Inferior parietal cortex (tissue), 1 donor: ENCODE data around the gene GNG12.
A peak's percentile ranks its signal among the peaks of the same experiment; 100 is the strongest.
"Not testable (repeated sequence)": the region's sequence is repeated elsewhere in the genome, so short reads cannot be mapped to it uniquely, and the experiment has no call there.

ENCODE experiments used
- DNase-seq: peaks from one replicate; pipeline ENCODE4 v3.0.0-alpha.2; 2016; ENCODE audit errors: extremely low spot score

GNG12 gene

GRCh38 chr1:67683316-67683715 is 150.0 kb downstream of the GNG12 start:
- DNase-seq = peak; percentile 62

DNA sequence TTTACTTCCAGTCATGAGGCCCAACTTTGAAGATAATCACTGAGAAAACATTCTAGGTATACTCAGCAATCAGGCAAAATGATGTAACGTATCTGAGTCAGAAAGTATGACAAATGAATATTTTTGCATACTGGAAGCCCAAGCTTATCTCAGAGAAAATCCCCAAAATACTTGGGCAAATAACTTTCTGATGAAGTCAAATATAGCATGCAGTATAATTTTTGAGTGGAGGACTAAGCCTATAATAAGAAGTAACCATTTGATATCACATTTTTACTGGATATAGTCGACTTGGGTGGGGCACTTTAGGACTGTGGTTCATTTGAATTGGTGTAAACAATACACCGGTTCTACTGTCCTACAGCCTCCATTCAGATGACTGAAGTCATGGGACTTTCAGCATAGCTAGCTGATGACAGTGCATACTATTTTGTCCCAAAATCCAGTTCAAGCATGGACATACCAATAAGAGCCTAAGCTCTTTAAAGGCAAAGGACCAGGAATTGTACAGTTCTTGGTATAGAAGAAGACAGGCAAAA is 150.5 kb downstream of the GNG12 start:
- peak; percentile 32 for DNase-seq

GRCh38 chr1:67680486-67680885 is 152.8 kb downstream of the GNG12 start:
- no peak for DNase-seq

- no peak for DNase-seq
Measured at GRCh38 chr1:67679691-67680090, 153.6 kb downstream of the GNG12 start.

- DNase-seq = no peak
Measured at GRCh38 chr1:67677930-67678329, 155.3 kb downstream of the GNG12 start.

DNA sequence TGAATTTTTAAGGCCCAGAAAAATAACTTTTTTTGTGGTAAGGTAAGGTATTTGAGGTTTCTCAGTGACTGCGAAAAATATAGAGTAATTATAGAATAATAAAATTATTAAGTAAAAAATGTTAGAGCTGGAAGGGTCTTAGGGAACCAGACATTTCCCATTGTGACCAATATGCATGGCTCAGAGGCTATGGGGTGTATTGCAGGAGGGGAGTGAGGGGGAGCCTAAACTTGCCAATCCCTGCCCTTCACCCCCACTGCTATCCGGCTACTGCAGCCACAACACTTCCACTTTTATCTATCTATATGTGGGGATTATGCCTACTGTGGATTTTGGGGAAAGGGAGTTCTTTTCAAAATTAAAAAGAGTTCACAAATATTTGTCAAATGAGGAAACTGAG is 155.9 kb downstream of the GNG12 start:
- DNase-seq = no peak

- no peak for DNase-seq
Measured at GRCh38 chr1:67676946-67677345, 156.3 kb downstream of the GNG12 start.

- no peak for DNase-seq
Measured at GRCh38 chr1:67676287-67676686, 157.0 kb downstream of the GNG12 start.

GRCh38 chr1:67675800-67676199 is 157.5 kb downstream of the GNG12 start:
- DNase-seq = no peak

GRCh38 chr1:67674260-67675011 is 158.8 kb downstream of the GNG12 start:
- DNase-seq = no peak

- DNase-seq = no peak
Measured at GRCh38 chr1:67673468-67674201, 159.6 kb downstream of the GNG12 start.

DNA sequence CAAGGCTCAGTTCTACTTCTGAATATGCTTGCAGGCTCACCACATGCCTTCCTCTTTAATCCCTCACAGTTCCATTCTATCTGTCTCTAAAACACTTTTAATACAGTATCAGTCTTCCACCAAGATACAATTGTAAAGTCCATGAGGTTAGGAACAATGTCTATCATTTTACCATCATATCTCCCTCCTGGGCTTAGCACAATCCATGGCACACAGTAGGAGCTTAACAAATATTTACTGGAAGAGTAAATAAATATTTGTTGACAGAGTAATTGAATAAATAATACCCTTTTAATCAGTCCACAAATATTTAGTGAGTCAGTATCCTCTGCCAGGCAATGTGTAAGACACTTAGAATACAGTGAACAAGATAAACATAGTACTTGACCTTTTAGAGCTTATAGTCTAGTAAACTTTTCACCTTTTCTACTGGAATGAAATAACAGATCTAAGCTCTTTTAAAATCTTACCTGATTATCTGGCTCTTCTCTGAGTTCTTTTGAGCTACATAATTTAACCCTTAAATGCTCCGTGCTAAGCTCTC is 160.9 kb downstream of the GNG12 start:
- no peak for DNase-seq

- DNase-seq = no peak
Measured at GRCh38 chr1:67668660-67669059, 164.6 kb downstream of the GNG12 start.

DNA sequence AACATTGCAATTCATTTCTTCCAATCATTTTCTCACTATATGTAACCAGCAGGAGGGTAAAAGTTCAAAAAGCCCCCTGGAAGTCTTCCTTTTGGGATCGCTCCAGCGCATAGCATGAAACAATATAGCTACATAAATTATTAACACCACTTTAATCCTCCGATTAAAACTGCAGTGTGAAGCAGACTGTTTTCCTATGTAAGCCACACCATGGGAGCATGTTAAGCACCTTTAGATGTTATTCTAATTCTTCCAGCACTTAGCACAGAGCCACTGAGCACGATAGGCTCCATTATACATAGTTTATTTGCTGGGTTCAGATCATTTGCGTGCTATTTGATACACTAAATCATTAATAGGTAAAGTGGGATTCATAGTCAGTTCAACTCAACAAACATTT is 166.6 kb downstream of the GNG12 start:
- no peak for DNase-seq

DNA sequence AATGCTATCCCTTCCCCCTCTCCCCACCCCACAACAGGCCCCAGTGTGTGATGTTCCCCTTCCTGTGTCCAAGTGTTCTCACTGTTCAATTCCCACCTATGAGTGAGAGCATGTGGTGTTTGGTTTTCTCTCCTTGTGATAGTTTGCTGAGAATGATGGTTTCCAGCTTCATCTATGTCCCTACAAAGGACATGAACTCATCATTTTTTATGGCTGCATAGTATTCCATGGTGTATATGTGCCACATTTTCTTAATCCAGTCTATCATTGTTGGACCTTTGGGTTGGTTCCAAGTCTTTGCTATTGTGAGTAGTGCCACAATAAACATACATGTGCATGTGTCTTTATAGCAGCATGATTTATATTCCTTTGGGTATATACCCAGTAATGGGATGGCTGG is 168.0 kb downstream of the GNG12 start:
- not testable (repeated sequence) for DNase-seq

DNA sequence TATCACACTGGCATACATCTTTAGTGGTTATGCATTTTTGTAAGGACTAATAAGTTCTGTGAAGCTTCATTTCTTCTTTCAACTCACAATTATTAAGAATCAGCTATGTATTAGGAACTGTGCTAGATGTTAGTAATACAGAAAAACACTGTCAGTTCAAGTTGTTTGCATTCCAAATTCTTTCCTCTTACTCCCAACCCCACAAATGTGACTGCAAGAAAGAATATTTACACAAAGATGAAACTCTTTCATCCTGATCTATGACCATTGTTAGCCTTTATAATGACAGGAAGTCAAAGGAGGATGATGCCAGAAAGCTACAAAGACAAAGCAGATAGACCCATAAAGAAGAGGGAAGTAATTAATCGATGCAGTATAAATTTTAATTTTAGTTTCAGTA is 169.2 kb downstream of the GNG12 start:
- DNase-seq = no peak

DNA sequence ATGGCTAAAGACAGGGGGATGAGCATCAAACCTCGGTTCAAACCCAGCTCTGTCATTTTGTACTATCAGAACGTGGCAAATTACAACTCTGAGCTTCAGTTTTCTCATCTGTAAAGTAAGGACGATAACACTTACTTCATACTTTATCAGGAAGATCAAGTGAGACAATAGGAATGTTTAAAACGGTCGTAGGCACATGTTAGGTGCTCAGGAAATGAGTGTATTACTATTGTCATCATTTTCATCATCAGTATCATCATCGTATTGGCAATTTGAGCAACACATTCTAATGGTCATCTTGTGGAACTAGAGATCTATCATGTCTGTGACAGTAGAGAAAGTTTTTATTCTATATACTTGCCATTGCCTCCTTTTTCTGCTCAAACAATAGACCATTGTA is 170.4 kb downstream of the GNG12 start:
- DNase-seq = no peak

GRCh38 chr1:67659229-67659628 is 174.0 kb downstream of the GNG12 start:
- no peak for DNase-seq

GRCh38 chr1:67657152-67657551 is 176.1 kb downstream of the GNG12 start:
- DNase-seq = not testable (repeated sequence)

DNA sequence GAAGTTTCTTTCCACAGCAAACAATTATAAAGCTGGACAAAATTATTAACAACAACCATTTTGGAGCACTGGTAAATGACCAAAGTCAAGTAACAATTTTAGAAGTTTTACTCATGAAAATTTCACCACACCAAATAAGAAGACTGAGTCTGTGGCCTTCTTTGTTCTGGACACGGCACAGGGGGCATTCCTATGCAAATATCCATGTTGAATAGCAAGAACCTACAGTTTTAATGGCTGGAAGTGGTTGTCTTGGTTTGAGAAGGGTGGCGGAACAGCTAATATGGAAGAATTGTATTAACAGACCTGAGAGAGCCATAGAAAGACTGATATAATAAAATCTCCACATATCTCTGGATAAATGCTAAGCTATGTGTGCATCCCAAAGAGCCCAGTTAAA is 177.7 kb downstream of the GNG12 start:
- no peak for DNase-seq

- DNase-seq = no peak
Measured at GRCh38 chr1:67653304-67653703, 180.0 kb downstream of the GNG12 start.

GRCh38 chr1:67652800-67653199 is 180.5 kb downstream of the GNG12 start:
- no peak for DNase-seq
